HG02678 (cell line): ENCODE data around the gene SRSF9.

Experiments
- ATAC-seq: cut with Tn5 transposase; IDR thresholded peaks from one replicate; pipeline ENCODE4 v1.9.1; 2021; ENCODE audit warnings: mild to moderate bottlenecking, moderate library complexity; ENCODE audit not compliant: unreplicated experiment

The SRSF9 gene

DNA sequence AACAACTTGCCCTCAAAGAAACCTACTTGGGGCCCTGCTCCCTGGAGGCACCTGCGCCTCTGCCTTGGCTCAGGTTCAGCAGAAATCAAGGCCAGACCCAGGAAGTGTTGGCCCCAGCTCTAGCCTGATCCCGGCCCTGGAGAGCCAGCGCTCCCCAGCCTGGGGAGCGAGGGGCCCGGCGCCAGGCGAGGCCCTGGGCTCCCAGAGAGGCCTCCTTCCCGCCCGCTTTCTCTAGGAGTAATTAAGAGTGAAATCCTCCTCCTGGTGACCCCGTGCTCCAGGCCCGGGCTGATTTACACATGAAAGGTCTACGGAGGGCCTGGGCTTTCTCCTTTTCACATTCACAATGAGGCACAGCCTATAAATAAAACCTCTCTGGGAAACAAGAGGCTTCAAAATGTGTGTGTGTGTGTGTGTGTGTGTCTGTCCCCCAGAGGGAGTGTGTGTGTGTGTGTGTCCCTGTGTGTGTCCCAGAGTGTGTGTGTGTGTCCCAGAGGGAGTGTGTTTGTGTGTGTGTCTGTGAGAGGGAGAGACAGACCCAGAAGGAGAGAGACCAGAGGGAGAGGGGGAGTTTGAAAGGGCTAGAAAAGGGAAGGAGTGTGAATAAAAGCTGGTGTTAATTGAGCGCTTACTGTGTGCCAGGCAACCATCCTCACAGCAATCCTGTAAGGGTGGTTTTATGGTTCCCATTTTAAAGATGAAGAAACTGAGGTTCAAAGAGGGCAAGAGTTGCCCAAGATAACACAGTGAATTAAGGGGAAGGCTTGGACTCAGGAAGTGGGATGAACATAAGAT lies 55.5 kb downstream of the SRSF9 start:
- no peak for ATAC-seq

DNA sequence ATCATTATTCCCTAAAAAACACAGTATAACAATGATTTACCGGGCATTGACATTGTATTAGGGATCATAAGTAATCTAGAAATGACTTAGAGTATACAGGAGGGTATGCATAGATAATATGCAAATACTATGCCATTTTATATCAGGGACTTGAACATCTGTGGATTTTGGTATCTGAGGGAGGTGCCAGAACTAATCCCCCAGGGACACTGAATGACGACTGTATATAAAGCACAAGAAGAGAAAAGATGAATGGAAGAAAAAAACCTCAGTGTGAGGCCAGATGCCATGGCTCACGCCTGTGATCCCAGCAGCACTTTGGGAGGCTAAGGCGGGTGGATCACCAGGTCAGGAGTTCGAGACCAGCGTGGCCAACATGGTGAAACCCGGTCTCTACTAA lies 57.1 kb downstream of the SRSF9 start:
- ATAC-seq = no peak
